HUES64 (cell line): ENCODE measurements around the gene ATP6V1G2.

Experiments
- H3K27ac ChIP-seq: 2 replicates; pipeline ENCODE4 v1.7.0; 2013; ENCODE audit warnings: low read depth, low read length, inconsistent platforms
- H3K27me3 ChIP-seq: 2 replicates; pipeline ENCODE4 v1.6.1; 2013; ENCODE audit warnings: mild to moderate bottlenecking, low read length; ENCODE audit not compliant: insufficient read depth
- H3K36me3 ChIP-seq: 2 replicates; pipeline ENCODE4 v1.6.1; 2013; ENCODE audit warnings: mild to moderate bottlenecking, low read length; ENCODE audit not compliant: insufficient read depth
- H3K4me1 ChIP-seq: 2 replicates; pipeline ENCODE4 v1.6.1; 2013; ENCODE audit warnings: mild to moderate bottlenecking, low read length, moderate library complexity; ENCODE audit not compliant: insufficient read depth
- H3K4me3 ChIP-seq: 2 replicates; pipeline ENCODE4 v1.5.1; 2013; ENCODE audit warnings: mild to moderate bottlenecking, low read length, moderate library complexity
- H3K9ac ChIP-seq: 2 replicates; pipeline ENCODE4 v1.6.1; 2013; ENCODE audit warnings: mild to moderate bottlenecking, low read depth, low read length
- H3K9me3 ChIP-seq: 2 replicates; pipeline ENCODE4 v1.6.1; 2013; ENCODE audit warnings: low read depth, low read length; ENCODE audit not compliant: insufficient read depth
- WGBS: fragments of 150-250, 120-280 bp; methylation state at CpG from one replicate; pipeline ENCODE4 v1.1.7; 2013; ENCODE audit warnings: missing lambda C conversion rate; 5-methylcytosine and 5-hydroxymethylcytosine counted together

The ATP6V1G2 gene

DNA sequence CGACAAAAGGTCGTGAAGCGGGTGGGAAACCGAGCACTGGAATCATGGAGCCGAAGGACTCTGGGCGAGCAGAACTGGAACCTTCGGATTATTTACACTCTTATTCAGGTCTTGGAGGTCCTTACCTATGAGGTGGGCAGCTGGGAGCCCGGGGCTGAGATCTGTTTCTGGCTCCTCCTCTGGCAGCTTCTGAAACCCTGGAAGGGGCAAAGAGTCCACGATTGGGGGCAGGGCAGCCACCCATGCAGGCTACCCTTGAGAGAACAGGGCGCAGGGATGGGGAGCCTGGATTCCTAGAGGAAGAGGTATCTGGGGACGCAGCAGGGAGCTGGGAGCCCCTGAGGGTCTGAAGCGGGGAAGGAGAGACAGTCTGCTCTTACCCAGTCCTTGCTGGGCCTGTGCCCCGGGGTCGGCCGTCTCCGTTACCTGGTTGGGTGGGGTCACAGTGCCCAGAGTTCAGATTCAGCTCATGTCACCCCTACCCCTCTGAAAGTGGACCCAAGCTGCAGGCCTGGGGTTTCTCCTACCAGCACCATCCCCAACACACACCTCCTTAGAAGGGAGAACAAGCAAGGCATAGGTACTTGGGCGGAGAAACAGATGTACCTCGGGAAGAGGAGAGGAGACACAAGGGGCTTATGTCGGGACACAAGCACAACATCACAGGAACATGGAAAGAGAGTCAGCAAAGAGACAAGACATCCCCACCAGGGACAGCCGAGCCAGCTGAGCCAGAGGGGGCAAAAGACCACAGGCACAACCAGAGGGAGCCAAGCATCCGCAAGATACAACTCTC lies 35.2 kb upstream of the ATP6V1G2 start:
- no peaks in the 10 kb centered on the region for H3K9me3 ChIP-seq
- peaks cover 15% of the 10 kb centered on the region for H3K4me1 ChIP-seq
- peak overlapping the region; percentile 92 for H3K4me3 ChIP-seq
- no peak overlapping the region for H3K27ac ChIP-seq
- 28% methylated on average over 21 of the region's 21 CpGs for whole genome bisulfite sequencing
- H3K27me3 ChIP-seq: peaks cover 15% of the 10 kb centered on the region; the same call in 1 of the 2 replicates
- peak overlapping the region; percentile 75 for H3K9ac ChIP-seq
- H3K36me3 ChIP-seq: no peaks in the 10 kb centered on the region

DNA sequence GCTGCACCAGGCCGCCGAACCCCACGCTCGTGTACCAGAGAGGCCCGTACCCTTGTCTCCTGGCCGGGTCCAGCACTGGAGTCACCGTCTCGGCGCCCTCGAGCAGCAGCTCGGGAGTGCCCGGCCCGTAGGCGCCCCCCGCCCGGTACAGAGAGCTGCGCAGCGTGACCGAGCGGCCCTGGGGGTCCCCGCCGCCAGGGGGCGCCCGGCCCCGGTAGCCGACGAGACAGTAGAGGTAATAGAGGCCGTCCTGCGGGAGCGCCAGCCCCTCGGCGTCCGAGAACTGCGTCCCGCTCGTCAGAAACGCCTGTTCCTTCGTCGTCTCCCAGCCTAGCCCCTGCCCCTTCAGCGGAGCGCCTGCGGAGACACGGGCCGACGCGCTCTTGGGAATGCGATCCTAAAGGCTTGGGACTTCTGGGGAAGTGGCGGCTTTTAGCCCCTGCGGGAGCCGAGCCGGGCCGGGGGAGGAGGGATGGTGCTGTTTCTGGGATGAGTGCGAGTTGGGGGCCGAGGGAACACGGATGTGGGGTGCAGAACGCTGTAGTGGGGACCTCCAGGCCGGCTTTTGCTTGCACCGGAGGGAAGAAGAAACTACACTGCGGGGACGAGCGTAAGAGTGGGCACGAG lies 34.5 kb upstream of the ATP6V1G2 start:
- Histone ChIP-seq H3K36me3 (no peaks in the 10 kb centered on the region), H3K27ac (no peak overlapping the region; the same call in 1 of the 2 replicates), H3K9ac (peak overlapping the region; percentile 75), H3K27me3 (peaks cover 15% of the 10 kb centered on the region; the same call in 1 of the 2 replicates), H3K4me1 (peaks cover 15% of the 10 kb centered on the region), H3K4me3 (peak overlapping the region; percentile 92), H3K9me3 (no peaks in the 10 kb centered on the region)
- WGBS: 2% methylated on average over 62 of the region's 62 CpGs

DNA sequence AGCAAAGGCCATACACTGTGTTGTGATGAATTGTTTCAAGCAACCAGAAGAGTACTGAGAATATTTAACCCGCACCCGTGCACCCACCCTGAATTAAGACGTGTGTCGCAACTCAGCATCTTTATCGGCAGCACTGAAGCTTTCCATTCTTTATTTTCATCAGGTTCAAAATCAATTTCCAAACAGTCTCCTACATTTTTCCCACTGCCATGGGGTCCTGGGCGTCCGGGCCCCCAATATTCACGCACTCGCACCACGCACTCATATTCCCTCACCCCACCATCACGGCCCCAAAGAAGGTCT lies 34.0 kb upstream of the ATP6V1G2 start:
- H3K9ac ChIP-seq: peak overlapping the region; percentile 75
- no peaks in the 10 kb centered on the region for H3K36me3 ChIP-seq
- peaks cover 15% of the 10 kb centered on the region for H3K4me1 ChIP-seq
- 62% methylated on average over 11 of the region's 11 CpGs for WGBS
- peaks cover 15% of the 10 kb centered on the region; the same call in 1 of the 2 replicates for H3K27me3 ChIP-seq
- no peaks in the 10 kb centered on the region for H3K9me3 ChIP-seq
- H3K27ac ChIP-seq: no peak overlapping the region
- H3K4me3 ChIP-seq: peak overlapping the region; percentile 92

GRCh38 chr6:31579546-31580437 lies 33.4 kb upstream of the ATP6V1G2 start:
- 90% methylated on average over 7 of the region's 8 CpGs for WGBS
- H3K27me3 ChIP-seq: peaks cover 15% of the 10 kb centered on the region; the same call in 1 of the 2 replicates
- no peak overlapping the region for H3K9ac ChIP-seq
- H3K27ac ChIP-seq: no peak overlapping the region
- H3K36me3 ChIP-seq: no peaks in the 10 kb centered on the region
- H3K4me3 ChIP-seq: peak overlapping the region; percentile 92
- peaks cover 15% of the 10 kb centered on the region for H3K4me1 ChIP-seq
- H3K9me3 ChIP-seq: no peaks in the 10 kb centered on the region

DNA sequence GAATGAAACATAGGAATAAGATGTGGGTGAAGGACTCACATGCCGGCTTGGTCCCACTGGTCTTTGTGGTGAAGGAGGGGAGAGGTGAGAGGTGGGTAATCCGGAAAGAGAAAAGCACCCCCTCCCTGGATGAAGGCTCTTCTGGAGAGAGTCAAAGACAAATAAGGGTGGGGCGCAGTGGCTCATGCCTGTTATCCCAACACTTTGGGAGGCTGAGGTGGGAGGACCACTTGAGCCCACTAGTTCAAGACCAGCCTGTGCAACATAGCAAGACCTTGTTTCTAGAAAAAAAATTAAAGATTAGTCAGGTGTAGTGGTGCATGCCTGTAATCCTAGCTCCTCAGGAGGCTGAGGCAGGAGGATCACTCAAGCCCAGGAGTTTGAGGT lies 32.7 kb upstream of the ATP6V1G2 start:
- Histone ChIP-seq H3K9ac (no peak overlapping the region), H3K4me1 (peaks cover 15% of the 10 kb centered on the region), H3K9me3 (no peaks in the 10 kb centered on the region), H3K27me3 (peaks cover 15% of the 10 kb centered on the region; the same call in 1 of the 2 replicates), H3K27ac (no peak overlapping the region), H3K36me3 (no peaks in the 10 kb centered on the region), H3K4me3 (no peak overlapping the region)
- WGBS: 92% methylated on average over 3 of the region's 3 CpGs

- Histone ChIP-seq H3K9me3 (no peaks in the 10 kb centered on the region), H3K27me3 (peaks cover 15% of the 10 kb centered on the region; the same call in 1 of the 2 replicates), H3K27ac (no peak overlapping the region), H3K36me3 (no peaks in the 10 kb centered on the region), H3K9ac (no peak overlapping the region), H3K4me3 (no peak overlapping the region), H3K4me1 (peaks cover 15% of the 10 kb centered on the region)
- WGBS: 72% methylated on average over 12 of the region's 12 CpGs
Observed at GRCh38 chr6:31578184-31579118, 32.0 kb upstream of the ATP6V1G2 start.

DNA sequence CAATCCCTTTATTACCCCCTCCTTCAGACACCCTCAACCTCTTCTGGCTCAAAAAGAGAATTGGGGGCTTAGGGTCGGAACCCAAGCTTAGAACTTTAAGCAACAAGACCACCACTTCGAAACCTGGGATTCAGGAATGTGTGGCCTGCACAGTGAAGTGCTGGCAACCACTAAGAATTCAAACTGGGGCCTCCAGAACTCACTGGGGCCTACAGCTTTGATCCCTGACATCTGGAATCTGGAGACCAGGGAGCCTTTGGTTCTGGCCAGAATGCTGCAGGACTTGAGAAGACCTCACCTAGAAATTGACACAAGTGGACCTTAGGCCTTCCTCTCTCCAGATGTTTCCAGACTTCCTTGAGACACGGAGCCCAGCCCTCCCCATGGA lies 31.2 kb upstream of the ATP6V1G2 start:
- Histone ChIP-seq H3K27me3 (peaks cover 15% of the 10 kb centered on the region; the same call in 1 of the 2 replicates), H3K36me3 (no peaks in the 10 kb centered on the region), H3K4me3 (no peak overlapping the region), H3K27ac (no peak overlapping the region), H3K9ac (no peak overlapping the region), H3K9me3 (no peaks in the 10 kb centered on the region), H3K4me1 (peaks cover 15% of the 10 kb centered on the region)
- WGBS: 92% methylated on average over 3 of the region's 3 CpGs

DNA sequence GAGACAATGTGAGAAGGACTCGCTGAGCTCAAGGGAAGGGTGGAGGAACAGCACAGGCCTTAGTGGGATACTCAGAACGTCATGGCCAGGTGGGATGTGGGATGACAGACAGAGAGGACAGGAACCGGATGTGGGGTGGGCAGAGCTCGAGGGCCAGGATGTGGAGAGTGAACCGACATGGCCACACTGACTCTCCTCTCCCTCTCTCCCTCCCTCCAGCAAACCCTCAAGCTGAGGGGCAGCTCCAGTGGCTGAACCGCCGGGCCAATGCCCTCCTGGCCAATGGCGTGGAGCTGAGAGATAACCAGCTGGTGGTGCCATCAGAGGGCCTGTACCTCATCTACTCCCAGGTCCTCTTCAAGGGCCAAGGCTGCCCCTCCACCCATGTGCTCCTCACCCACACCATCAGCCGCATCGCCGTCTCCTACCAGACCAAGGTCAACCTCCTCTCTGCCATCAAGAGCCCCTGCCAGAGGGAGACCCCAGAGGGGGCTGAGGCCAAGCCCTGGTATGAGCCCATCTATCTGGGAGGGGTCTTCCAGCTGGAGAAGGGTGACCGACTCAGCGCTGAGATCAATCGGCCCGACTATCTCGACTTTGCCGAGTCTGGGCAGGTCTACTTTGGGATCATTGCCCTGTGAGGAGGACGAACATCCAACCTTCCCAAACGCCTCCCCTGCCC lies 30.6 kb upstream of the ATP6V1G2 start:
- Histone ChIP-seq H3K4me3 (no peak overlapping the region), H3K27me3 (peaks cover 12% of the 10 kb centered on the region; the same call in 1 of the 2 replicates), H3K9me3 (no peaks in the 10 kb centered on the region), H3K27ac (no peak overlapping the region), H3K9ac (no peak overlapping the region), H3K4me1 (peaks cover 15% of the 10 kb centered on the region), H3K36me3 (no peaks in the 10 kb centered on the region)
- WGBS: 94% methylated on average over 19 of the region's 19 CpGs

DNA sequence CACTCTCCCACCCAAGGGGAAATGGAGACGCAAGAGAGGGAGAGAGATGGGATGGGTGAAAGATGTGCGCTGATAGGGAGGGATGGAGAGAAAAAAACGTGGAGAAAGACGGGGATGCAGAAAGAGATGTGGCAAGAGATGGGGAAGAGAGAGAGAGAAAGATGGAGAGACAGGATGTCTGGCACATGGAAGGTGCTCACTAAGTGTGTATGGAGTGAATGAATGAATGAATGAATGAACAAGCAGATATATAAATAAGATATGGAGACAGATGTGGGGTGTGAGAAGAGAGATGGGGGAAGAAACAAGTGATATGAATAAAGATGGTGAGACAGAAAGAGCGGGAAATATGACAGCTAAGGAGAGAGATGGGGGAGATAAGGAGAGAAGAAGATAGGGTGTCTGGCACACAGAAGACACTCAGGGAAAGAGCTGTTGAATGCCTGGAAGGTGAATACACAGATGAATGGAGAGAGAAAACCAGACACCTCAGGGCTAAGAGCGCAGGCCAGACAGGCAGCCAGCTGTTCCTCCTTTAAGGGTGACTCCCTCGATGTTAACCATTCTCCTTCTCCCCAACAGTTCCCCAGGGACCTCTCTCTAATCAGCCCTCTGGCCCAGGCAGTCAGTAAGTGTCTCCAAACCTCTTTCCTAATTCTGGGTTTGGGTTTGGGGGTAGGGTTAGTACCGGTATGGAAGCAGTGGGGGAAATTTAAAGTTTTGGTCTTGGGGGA lies 29.7 kb upstream of the ATP6V1G2 start:
- H3K27ac ChIP-seq: no peak overlapping the region
- 88% methylated on average over 8 of the region's 8 CpGs for whole genome bisulfite sequencing
- H3K27me3 ChIP-seq: peaks cover 6% of the 10 kb centered on the region; the same call in 1 of the 2 replicates
- no peak overlapping the region for H3K4me3 ChIP-seq
- no peak overlapping the region for H3K9ac ChIP-seq
- no peaks in the 10 kb centered on the region for H3K36me3 ChIP-seq
- peaks cover 10% of the 10 kb centered on the region for H3K4me1 ChIP-seq
- H3K9me3 ChIP-seq: no peaks in the 10 kb centered on the region
